ENCODE data around the gene HSPA12B.

DNA sequence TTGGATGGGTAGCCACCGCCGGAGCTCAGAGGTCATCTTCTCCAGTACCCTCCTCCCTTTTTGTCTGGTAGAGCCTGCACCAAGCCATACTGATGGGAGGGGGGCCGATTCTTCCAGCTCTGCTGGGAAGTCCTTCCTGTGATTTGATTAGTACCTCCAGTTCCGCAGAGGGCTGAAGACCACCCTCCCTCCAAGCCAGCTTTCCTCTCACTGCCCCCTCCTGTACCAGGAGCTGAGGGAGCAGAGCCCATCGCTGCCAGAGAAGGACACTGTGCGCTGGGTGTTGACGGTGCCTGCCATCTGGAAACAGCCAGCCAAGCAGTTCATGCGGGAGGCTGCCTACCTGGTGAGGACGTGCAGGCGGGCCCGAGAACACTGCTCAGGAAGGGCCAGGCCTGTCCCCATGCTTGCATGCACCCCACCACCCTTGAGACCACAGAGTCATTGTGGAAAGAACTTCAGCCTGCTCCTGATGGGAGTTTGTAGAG lies 13.2 kb downstream of the HSPA12B start:
- TF ChIP-seq, protein P1, sequence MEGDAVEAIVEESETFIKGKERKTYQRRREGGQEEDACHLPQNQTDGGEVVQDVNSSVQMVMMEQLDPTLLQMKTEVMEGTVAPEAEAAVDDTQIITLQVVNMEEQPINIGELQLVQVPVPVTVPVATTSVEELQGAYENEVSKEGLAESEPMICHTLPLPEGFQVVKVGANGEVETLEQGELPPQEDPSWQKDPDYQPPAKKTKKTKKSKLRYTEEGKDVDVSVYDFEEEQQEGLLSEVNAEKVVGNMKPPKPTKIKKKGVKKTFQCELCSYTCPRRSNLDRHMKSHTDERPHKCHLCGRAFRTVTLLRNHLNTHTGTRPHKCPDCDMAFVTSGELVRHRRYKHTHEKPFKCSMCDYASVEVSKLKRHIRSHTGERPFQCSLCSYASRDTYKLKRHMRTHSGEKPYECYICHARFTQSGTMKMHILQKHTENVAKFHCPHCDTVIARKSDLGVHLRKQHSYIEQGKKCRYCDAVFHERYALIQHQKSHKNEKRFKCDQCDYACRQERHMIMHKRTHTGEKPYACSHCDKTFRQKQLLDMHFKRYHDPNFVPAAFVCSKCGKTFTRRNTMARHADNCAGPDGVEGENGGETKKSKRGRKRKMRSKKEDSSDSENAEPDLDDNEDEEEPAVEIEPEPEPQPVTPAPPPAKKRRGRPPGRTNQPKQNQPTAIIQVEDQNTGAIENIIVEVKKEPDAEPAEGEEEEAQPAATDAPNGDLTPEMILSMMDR (IDR thresholded peaks at IDR 0.05; ENCODE audit: low read depth, low read length, poor library complexity, severe bottlenecking), result no peak
- no peak for TF ChIP-seq EZH2phosphoT487 (IDR thresholded peaks at IDR 0.05; ENCODE audit: borderline replicate concordance, low read length)
